Measurements from ENCODE around the gene PPP3CA.

DNA sequence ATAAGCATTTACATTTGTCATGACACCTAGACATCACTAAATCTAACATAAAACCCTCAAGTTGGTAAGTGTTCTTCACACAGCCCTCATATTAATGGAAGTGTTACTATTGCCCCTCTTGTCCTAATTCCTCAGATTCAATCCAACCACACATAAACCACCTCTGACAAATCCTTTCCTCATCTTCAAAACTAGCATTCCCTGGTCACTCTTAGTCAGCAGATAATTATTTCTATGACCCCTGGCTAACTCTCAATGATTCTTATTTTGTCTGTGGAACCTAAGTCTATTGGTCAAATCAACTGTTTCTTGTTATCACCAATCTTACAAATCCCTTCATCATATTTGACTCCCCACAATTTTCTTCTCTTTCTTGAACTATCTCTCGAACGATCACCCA lies 168.6 kb downstream of the PPP3CA start:
- TF ChIP-seq POLR2AphosphoS5 (IDR thresholded peaks at IDR 0.05; ENCODE audit: borderline replicate concordance, low read depth, low read length): no peak
- TF ChIP-seq EZH2 (IDR thresholded peaks at IDR 0.05): no peak
- TF ChIP-seq FOXP2 (optimal IDR thresholded peaks at IDR 0.05; ENCODE audit: control extremely low read depth, extremely low read length, insufficient read depth): no peak

All from SK-N-MC (cell line).